ENCODE results near the gene VEGFB.
A peak's percentile ranks its signal among the peaks of the same experiment; 100 is the strongest.

VEGFB gene

GRCh38 chr11:64211181-64211872, 23.1 kb upstream of the VEGFB start:
- no peak for DNase-seq

GRCh38 chr11:64216879-64217278, 17.5 kb upstream of the VEGFB start:
- DNase-seq = no peak

GRCh38 chr11:64218628-64219353, 15.6 kb upstream of the VEGFB start:
- DNase-seq = no peak

GRCh38 chr11:64219354-64219684, 15.1 kb upstream of the VEGFB start:
- no peak for DNase-seq

- DNase-seq = no peak
These were observed 14.6 kb upstream of the VEGFB start for GRCh38 chr11:64219755-64220154.

- DNase-seq = no peak
These were observed 14.1 kb upstream of the VEGFB start for GRCh38 chr11:64220271-64220670.

GRCh38 chr11:64220798-64221197, 13.6 kb upstream of the VEGFB start:
- DNase-seq = no peak

GRCh38 chr11:64222651-64223000, 11.8 kb upstream of the VEGFB start:
- no peak for DNase-seq

- no peak for DNase-seq
These were observed 11.3 kb upstream of the VEGFB start for GRCh38 chr11:64223001-64223651.

- no peak for DNase-seq
These were observed 10.1 kb upstream of the VEGFB start for GRCh38 chr11:64224151-64224890.

GRCh38 chr11:64224891-64225607, 9.3 kb upstream of the VEGFB start:
- DNase-seq = no peak

GRCh38 chr11:64225608-64226506, 8.5 kb upstream of the VEGFB start, which contains the start of the genes NUDT22 and TRPT1:
Gene NUDT22 (plus strand): TSS chr11:64226274. CDS start chr11:64226653, 379 bp downstream.
Gene TRPT1 (minus strand): TSS chr11:64226186. CDS start chr11:64225860, 326 bp downstream.
- DNase-seq = peak; percentile 82

GRCh38 chr11:64226507-64227051, 7.8 kb upstream of the VEGFB start:
- peak; percentile 73 for DNase-seq

- DNase-seq = no peak
These were observed 6.9 kb upstream of the VEGFB start for GRCh38 chr11:64227405-64227956.

- DNase-seq = no peak
These were observed 5.2 kb upstream of the VEGFB start for GRCh38 chr11:64229090-64229743.

GRCh38 chr11:64229744-64230170, 4.6 kb upstream of the VEGFB start:
- no peak for DNase-seq

GRCh38 chr11:64230171-64230984, 4.0 kb upstream of the VEGFB start, which contains the start of gene DNAJC4:
Gene DNAJC4 (plus strand): TSS chr11:64230548. CDS start chr11:64230855, 307 bp downstream.
- DNase-seq = peak; percentile 97

- DNase-seq = no peak
These were observed 3.4 kb upstream of the VEGFB start for GRCh38 chr11:64230985-64231365.

GRCh38 chr11:64231546-64231945, 2.8 kb upstream of the VEGFB start:
- DNase-seq = no peak

Data from NCI-H774 (cell line).